CD14-positive monocyte (primary cell): ENCODE measurements around the gene PSMB5. TPM values are rescaled to one million over a fixed set of nuclear protein-coding genes. Genes with fewer than 3 reads are reported as not detected.

Experiments
- DNase-seq, 3 donors: peaks; one replicate each; pipeline ENCODE4 v3.0.0-alpha.2; 2011 to 2022
- H2AFZ ChIP-seq: 2 replicates; pipeline ENCODE4 v1.6.0; 2012; ENCODE audit warnings: mild to moderate bottlenecking, low read depth, low read length, inconsistent platforms; ENCODE audit not compliant: insufficient read depth, poor library complexity, severe bottlenecking
- H3K27ac ChIP-seq, 2 donors: 1 replicate in 1 of 2; 2 replicates in 1 of 2; pipeline ENCODE4 v1.5.1; 2012 to 2013; ENCODE audit warnings: low read length in 2 of 2, control low read depth in 1 of 2, inconsistent platforms in 1 of 2, low read depth in 1 of 2, mild to moderate bottlenecking in 1 of 2
- H3K27me3 ChIP-seq, 2 donors: one replicate each; pipeline versions ENCODE4 v1.6.0 to v1.6.1; 2011 to 2013; ENCODE audit warnings: low read length in 2 of 2; ENCODE audit not compliant: control insufficient read depth in 2 of 2, insufficient read depth in 2 of 2
- H3K36me3 ChIP-seq, 2 donors: replicated peaks in 1 of 2; 1 replicate in 1 of 2; 2 replicates in 1 of 2; pipeline versions ENCODE4 v1.5.1 to v1.6.1; 2012 to 2013; ENCODE audit warnings: low read length in 2 of 2, control low read depth in 1 of 2, inconsistent platforms in 1 of 2, mild to moderate bottlenecking in 1 of 2; ENCODE audit not compliant: insufficient read depth in 2 of 2, control insufficient read depth in 1 of 2
- H3K4me1 ChIP-seq, 2 donors: 1 replicate in 1 of 2; 2 replicates in 1 of 2; pipeline versions ENCODE4 v1.5.1 to v1.6.1; 2012 to 2013; ENCODE audit warnings: low read length in 2 of 2, control low read depth in 1 of 2, inconsistent platforms in 1 of 2, mild to moderate bottlenecking in 1 of 2, moderate library complexity in 1 of 2; ENCODE audit not compliant: insufficient read depth in 2 of 2, control insufficient read depth in 1 of 2
- H3K4me2 ChIP-seq: replicated peaks from 2 replicates; pipeline ENCODE3; 2012; ENCODE audit warnings: low read length, moderate library complexity, mild to moderate bottlenecking; ENCODE audit not compliant: poor library complexity, severe bottlenecking; ENCODE audit errors: extremely low read depth
- H3K4me3 ChIP-seq, 3 experiments: fragments of 200-600 bp in 1 of 3; sonication (generic) in 1 of 3; replicated peaks in 1 of 3; 1 replicate in 2 of 3; 2 replicates in 1 of 3; pipeline ENCODE4 v1.5.1; 2011 to 2013; ENCODE audit warnings: low read length in 3 of 3, mild to moderate bottlenecking in 3 of 3, control low read depth in 2 of 3, low read depth in 2 of 3, inconsistent platforms in 1 of 3, moderate library complexity in 1 of 3
- H3K79me2 ChIP-seq: 2 replicates; pipeline ENCODE4 v1.6.0; 2012; ENCODE audit warnings: mild to moderate bottlenecking, control low read depth, inconsistent platforms, low read length, moderate library complexity; ENCODE audit not compliant: insufficient read depth
- H3K9ac ChIP-seq: 2 replicates; pipeline ENCODE4 v1.6.0; 2017; ENCODE audit warnings: low read length, mild to moderate bottlenecking; ENCODE audit not compliant: insufficient read depth, poor library complexity, severe bottlenecking
- H3K9me3 ChIP-seq, 2 donors: replicated peaks in 1 of 2; 1 replicate in 1 of 2; 2 replicates in 1 of 2; pipeline versions ENCODE4 v1.5.1 to v1.6.1; 2012 to 2013; ENCODE audit warnings: low read length in 2 of 2, control low read depth in 1 of 2; ENCODE audit not compliant: control insufficient read depth in 1 of 2, insufficient read depth in 1 of 2
- H4K20me1 ChIP-seq: 2 replicates; pipeline ENCODE4 v1.6.0; 2012; ENCODE audit warnings: mild to moderate bottlenecking, low read length, control low read depth, moderate library complexity; ENCODE audit not compliant: insufficient read depth
- H3K27ac Mint-ChIP-seq, 7 donors: one replicate each; pipeline ENCODE4 v1.8.0; 2020; ENCODE audit warnings: mild to moderate bottlenecking in 7 of 7, mixed read lengths in 7 of 7, moderate library complexity in 6 of 7, inconsistent platforms in 2 of 7
- H3K27me3 Mint-ChIP-seq, 3 donors: one replicate each; pipeline ENCODE4 v1.8.0; 2021 to 2022; ENCODE audit warnings: low read depth in 3 of 3, mild to moderate bottlenecking in 3 of 3, mixed read lengths in 3 of 3, moderate library complexity in 3 of 3, inconsistent platforms in 1 of 3
- H3K36me3 Mint-ChIP-seq, 2 donors: one replicate each; pipeline ENCODE4 v1.8.0; 2020; ENCODE audit warnings: mixed read lengths in 2 of 2, inconsistent platforms in 1 of 2, mild to moderate bottlenecking in 1 of 2
- H3K4me1 Mint-ChIP-seq: one replicate; pipeline ENCODE4 v1.8.0; 2020; ENCODE audit warnings: mild to moderate bottlenecking, mixed read lengths
- H3K4me3 Mint-ChIP-seq, 2 donors: one replicate each; pipeline ENCODE4 v1.8.0; 2020; ENCODE audit warnings: mild to moderate bottlenecking in 2 of 2, mixed read lengths in 2 of 2, moderate library complexity in 1 of 2
- H3K9me3 Mint-ChIP-seq, 7 donors: one replicate each; pipeline ENCODE4 v1.8.0; 2020 to 2022; ENCODE audit warnings: mixed read lengths in 7 of 7, mild to moderate bottlenecking in 6 of 7, moderate library complexity in 6 of 7, inconsistent platforms in 2 of 7
- CTCF ChIP-seq: fragments of 200-600 bp; IDR thresholded peaks from one replicate; pipeline ENCODE4 v1.8.0; 2022; ENCODE audit warnings: antibody characterized with exemption, mild to moderate bottlenecking
- WGBS: methylation state at CpG from one replicate; pipeline ENCODE4 v1.1.5; 2013; ENCODE audit warnings: missing lambda C conversion rate; ENCODE audit not compliant: insufficient coverage; 5-methylcytosine and 5-hydroxymethylcytosine counted together
- intact Hi-C, 2 donors: fragments of 100-400 bp; cut with micrococcal nuclease; formaldehyde crosslinking; loops; one replicate each; pipeline versions ENCODE4 v1.15.0 to v1.15.1; 2023
- polyA plus RNA-seq, 3 donors: library from polyadenylated mRNA; depleted of rRNA in 1 of 3; unstranded in 2 of 3; stranded (reverse) in 1 of 3; fragments of 300-500 nt in 2 of 3; fragments of >200 nt in 1 of 3; fragmentation: Illumina TruSeq in 2 of 3; gene quantifications; 1 replicate in 2 of 3; 2 replicates in 1 of 3; pipeline ENCODE4 v1.2.3, GENCODE V29; 2012 to 2021

PSMB5 gene
- polyA plus RNA-seq, 3 donors = 16.8 to 61.8 (median 57.6) TPM

DNA sequence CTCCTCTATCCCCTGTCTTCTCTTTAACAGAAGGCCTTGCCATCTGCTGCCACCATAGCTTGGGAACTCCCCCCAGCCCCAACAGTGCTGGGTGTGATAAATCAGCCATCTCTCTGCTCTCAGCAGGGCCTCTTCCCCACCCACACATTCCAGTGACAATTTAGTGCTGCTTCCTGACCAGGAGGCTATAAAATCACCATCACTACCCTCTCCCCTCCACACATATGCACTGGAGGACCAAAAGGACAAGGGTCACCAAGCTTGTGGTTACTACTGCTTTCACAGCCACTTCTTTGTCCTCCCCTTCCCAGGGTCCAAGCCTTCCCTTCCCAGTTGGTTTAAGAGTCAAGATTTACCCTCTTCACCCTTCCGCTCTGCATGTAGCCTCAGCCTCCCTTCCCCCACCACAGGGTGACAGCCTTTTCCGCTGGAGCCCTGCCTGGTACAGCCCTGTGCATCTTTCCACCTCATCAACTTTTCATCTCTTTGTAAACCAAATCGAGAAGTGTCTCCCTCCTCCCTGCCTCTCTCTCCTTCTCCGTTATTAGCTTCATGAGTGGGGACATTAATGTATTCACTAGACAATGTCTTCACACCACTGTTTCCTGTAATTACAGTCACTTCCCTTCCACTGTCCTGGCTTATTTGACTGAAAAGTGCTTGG lies 9.4 kb downstream of the PSMB5 start:
- no peaks in the 10 kb centered on the region for H3K9me3 ChIP-seq
- peak overlapping the region in 3 of 7 donors; percentile 0 to 33 (median 9) for H3K27ac Mint-ChIP-seq
- no peaks in the 10 kb centered on the region for H3K9me3 Mint-ChIP-seq
- H3K4me3 ChIP-seq = no peak overlapping the region
- no peak overlapping the region for H2AFZ ChIP-seq
- H3K36me3 ChIP-seq = peaks cover 19 to 34% of the 10 kb centered on the region in 2 donors
- TF ChIP-seq CTCF = no peak
- H3K4me3 Mint-ChIP-seq = no peak overlapping the region
- no peak overlapping the region for H3K9ac ChIP-seq
- H3K27me3 ChIP-seq = no peaks in the 10 kb centered on the region
- WGBS = 93% methylated on average over 3 of the region's 4 CpGs
- intact Hi-C loops = no loop called here
- H3K4me1 Mint-ChIP-seq = peaks cover 16% of the 10 kb centered on the region
- H3K79me2 ChIP-seq = peaks cover 4% of the 10 kb centered on the region
- peaks cover 40 to 62% of the 10 kb centered on the region in 2 donors for H3K36me3 Mint-ChIP-seq
- peaks cover 6 to 7% of the 10 kb centered on the region in 2 donors for H3K4me1 ChIP-seq
- H3K4me2 ChIP-seq = no peak overlapping the region
- no peak for DNase-seq
- H3K27me3 Mint-ChIP-seq = no peaks in the 10 kb centered on the region
- H4K20me1 ChIP-seq = no peaks in the 10 kb centered on the region
- H3K27ac ChIP-seq = no peak overlapping the region

DNA sequence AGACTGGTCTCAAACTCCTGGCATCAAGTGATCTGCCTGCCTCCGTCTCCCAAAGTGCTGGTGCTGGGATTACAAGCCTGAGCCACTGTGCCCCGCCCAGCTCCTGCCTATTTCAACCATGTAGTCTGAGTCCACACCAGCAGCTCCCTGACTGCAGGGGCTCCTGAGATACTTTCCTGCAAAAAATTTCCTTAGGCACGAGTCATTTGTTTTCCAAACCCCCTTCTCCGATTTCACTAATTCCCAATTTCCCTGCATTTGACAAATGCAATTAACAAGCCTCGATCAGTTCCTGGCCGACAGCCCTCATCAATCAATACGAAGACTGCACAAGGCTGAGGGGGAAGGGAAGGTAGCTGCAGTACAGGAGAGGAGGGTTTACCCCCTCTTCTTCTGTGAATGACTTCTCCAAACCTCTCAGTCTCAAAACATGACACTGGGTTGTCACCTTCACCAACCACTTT lies 10.1 kb downstream of the PSMB5 start:
- peaks cover 19 to 34% of the 10 kb centered on the region in 2 donors for H3K36me3 ChIP-seq
- peaks cover 6 to 7% of the 10 kb centered on the region in 2 donors for H3K4me1 ChIP-seq
- H3K4me2 ChIP-seq = no peak overlapping the region
- H3K27me3 Mint-ChIP-seq = no peaks in the 10 kb centered on the region
- no peaks in the 10 kb centered on the region for H3K27me3 ChIP-seq
- peaks cover 40 to 61% of the 10 kb centered on the region in 2 donors for H3K36me3 Mint-ChIP-seq
- no peak overlapping the region for H3K27ac Mint-ChIP-seq
- intact Hi-C loops = no loop called here
- no peak overlapping the region for H3K9ac ChIP-seq
- H2AFZ ChIP-seq = no peak overlapping the region
- no peak overlapping the region for H3K27ac ChIP-seq
- DNase-seq = no peak
- peaks cover 16% of the 10 kb centered on the region for H3K4me1 Mint-ChIP-seq
- H3K4me3 Mint-ChIP-seq = no peak overlapping the region
- no peak for TF ChIP-seq CTCF
- 93% methylated on average over 3 of the region's 7 CpGs for WGBS
- H3K9me3 ChIP-seq = no peaks in the 10 kb centered on the region
- no peaks in the 10 kb centered on the region for H4K20me1 ChIP-seq
- H3K4me3 ChIP-seq = no peak overlapping the region
- H3K9me3 Mint-ChIP-seq = no peaks in the 10 kb centered on the region
- peaks cover 4% of the 10 kb centered on the region for H3K79me2 ChIP-seq
